HG03378 (cell line): ENCODE measurements around the gene ADAM22.

ENCODE experiments used
- ATAC-seq: cut with Tn5 transposase; IDR thresholded peaks from one replicate; pipeline ENCODE4 v1.9.1; 2021; ENCODE audit warnings: mild to moderate bottlenecking, moderate library complexity; ENCODE audit not compliant: unreplicated experiment

ADAM22 gene

DNA sequence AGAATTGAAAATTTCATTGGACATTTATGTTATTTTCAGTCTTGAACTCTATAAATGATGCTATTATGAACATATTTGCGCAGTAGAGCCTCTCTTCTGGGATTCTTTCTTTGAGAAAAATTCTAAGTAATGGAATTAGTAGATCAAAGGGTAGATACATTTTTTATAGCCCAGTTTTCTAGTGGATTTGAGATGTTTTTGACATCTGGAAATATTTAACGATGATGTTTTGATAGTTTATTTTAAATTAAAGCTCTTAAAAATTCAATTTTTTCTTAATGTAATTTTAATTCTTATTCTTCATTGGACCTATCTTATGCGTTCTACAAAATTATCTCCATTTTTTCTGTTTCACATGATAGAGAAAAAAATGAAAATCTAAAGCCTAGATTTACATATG is 103.0 kb downstream of the ADAM22 start:
- ATAC-seq: no peak

DNA sequence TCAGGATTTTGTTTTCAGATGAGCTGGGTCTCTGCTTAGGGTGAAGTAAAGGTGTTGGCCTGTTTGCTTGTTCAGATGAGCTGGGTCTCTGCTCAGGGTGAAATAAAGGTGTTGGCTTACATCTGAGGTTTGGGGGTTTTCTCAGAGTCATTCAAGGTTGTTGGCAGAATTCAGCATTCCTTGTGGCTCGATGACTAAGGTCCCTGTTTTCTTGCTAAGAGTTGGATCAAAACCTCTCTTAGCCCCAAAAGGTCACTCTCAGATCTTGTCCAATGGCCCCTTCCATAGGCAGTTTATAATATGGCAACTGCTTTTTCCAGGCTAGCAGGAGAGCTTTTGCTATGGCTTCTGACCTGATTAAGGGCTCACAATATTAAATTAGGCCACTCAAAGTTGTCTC is 106.6 kb downstream of the ADAM22 start:
- ATAC-seq: no peak

GRCh38 chr7:88041583-88041982 is 107.5 kb downstream of the ADAM22 start:
- no peak for ATAC-seq

GRCh38 chr7:88042157-88042556 is 108.1 kb downstream of the ADAM22 start:
- peak; percentile 61 for ATAC-seq

GRCh38 chr7:88042803-88043202 is 108.8 kb downstream of the ADAM22 start:
- ATAC-seq: no peak

DNA sequence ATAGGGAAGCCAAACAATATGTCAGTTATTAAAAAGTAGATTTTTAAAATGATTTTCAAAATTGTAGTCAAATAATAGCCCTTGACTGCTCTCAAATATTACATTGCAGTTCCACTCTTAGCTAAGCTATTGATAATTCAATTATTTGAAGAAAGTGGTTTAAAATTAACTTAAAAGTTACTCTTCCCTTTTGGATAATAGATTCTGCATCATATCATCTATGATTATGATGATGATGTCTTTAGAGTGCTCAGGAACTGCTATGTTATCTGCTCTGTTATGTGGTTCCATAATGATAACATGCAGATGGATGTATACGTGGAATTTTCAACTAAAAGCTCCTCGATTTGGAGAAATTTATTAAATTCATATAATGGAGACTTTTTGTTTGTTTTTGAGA is 110.0 kb downstream of the ADAM22 start:
- no peak for ATAC-seq

GRCh38 chr7:88046839-88047573 is 113.0 kb downstream of the ADAM22 start:
- ATAC-seq: no peak

DNA sequence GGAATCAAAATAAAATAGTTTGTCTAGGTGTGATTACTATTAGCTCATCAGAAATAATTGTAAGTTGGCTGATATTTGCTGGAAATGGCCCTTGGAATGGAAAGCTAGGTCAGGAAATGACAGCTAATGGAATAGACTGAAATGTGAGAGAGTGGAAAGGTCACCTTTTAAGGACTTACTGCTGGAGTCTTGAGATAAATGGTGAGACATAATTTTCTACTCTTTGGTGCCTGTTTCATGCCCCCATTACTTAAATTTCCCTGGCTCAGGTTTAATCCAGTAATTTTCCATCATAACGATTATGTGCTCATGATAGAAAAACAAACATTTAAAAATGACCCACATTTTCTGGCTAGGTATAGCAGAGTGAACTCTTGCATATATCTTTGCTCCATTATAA is 123.6 kb downstream of the ADAM22 start:
- ATAC-seq: no peak

- no peak for ATAC-seq
These were observed 128.2 kb downstream of the ADAM22 start for GRCh38 chr7:88062238-88062637.

- ATAC-seq: no peak
These were observed 135.0 kb downstream of the ADAM22 start for GRCh38 chr7:88069093-88069492.

DNA sequence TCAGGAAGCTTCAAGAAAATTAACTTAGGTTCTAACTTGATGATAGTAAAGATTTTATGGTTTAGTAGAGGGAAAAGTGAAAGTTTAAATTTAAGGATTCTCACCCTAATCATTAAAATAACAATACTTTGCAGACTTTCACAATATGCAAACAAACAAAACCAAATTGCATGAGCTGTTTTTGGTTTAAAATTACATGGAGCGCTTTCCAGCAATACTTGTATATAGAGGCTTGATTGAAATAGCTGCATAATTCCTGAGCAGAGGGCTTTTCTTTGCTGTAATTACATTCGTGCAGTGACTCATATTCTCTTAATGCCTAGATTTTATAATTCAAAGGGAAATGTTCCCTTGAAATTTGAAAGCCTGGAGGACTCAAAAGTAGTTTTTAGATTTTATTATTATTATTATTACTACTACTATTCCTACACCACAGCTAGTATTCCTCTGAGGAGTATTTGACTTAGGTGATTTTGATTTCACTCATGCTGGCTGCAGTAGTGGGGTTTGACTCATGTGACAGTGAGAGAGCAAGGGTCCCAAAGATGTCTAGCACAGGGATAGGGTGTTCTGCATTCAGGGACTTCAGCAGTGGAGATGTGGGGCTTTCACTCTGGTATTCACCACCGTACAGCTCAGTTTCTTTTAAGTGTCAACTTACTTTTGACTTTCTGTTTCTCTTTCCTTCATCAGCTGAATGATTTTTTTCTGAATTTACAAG is 138.1 kb downstream of the ADAM22 start:
- ATAC-seq: peak; percentile 88

- no peak for ATAC-seq
These were observed 138.6 kb downstream of the ADAM22 start for GRCh38 chr7:88072715-88073055.

GRCh38 chr7:88073626-88074025 is 139.6 kb downstream of the ADAM22 start:
- no peak for ATAC-seq

DNA sequence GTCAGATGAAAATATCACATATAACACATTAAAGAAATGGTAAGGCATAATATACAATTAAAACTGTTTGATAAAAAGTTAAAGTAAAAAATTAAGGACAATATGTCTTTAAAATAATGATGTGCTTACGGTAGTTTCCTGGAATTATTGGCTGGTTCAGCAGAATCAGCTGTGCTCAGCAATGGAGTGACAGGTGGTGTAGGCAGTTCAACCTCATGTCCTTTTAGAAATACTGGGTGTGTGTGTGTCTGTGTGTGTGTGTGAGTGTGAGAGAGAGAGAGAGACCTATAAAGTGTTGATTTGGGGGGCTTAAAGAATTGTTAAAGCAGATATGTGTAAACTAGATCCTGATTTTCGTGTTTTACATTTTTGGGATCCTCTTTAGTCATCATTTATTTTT is 141.2 kb downstream of the ADAM22 start:
- no peak for ATAC-seq

DNA sequence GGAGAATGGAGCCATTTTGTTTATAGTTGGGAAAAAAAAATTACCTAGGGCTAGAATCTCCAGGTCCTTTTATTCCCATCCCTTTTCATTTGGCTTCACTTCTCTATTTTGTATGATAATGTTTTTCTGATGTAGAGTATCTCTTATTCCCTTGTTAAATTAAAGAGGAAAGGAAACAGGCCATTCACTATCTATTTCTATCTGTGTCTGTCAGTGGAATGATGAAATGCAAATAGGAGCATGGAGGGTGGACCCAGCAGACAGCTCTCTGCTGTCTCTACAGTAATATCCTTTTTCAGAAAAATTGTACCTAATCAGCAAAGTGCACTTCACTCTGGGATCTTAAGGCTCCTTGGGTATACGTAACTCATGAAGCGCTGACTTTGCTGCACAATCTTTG is 149.8 kb downstream of the ADAM22 start:
- no peak for ATAC-seq

DNA sequence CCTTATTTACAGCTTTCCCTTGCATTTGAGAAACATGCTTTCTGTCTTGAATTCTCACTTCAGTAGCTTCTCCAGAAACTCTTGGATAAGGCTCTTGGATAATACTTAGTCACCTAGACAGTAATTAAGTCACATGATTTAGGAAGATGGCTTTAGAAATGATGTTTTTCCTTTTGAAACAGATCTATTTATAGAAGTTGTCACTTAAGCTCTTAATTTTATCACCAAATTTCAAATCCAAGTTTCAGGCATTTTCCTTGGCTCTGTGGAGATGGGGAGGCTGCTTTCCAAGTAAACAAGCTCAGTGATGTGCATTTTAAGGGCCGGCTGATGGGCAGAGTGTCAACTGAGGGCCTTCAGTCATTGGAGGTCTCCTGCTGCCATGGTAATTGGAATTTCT is 155.5 kb downstream of the ADAM22 start:
- no peak for ATAC-seq

DNA sequence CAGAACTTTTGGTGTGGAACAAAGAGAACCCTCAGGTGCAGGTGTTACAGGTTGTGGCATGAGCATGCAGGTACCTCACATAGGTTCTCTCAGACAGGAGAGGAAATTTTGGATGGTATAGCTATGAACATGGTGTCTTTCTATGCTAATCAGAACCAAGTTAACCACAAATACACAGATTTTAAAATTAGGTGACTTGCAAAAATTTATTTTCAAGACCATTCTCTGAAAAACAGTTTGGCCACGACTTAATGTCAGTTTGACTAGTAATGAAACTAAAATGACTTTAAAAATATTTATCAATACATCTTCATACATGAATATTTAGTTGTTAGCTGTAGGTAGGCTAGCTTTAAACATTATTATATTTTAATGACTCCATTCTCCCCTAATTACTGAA is 156.2 kb downstream of the ADAM22 start:
- ATAC-seq: no peak

- ATAC-seq: peak; percentile 79
These were observed 156.6 kb downstream of the ADAM22 start for GRCh38 chr7:88090671-88091070.

- ATAC-seq: no peak
These were observed 158.1 kb downstream of the ADAM22 start for GRCh38 chr7:88091988-88092675.

DNA sequence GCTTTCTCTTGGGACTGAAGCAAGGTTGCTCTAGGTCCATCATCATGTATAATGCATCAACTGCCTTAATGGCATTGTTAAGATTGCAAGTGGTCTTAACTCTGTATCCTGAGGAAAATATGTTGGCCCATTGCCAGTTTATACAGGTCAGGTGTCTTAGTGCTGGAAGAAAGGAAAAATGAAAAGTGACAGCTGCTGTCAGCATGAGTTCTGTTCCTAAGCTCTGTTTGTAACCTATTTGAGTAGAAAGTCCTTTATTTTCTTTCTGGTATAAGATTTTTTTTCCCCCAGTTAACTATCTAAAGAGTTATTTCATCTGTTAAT is 158.6 kb downstream of the ADAM22 start:
- no peak for ATAC-seq

GRCh38 chr7:88101769-88102168 is 167.7 kb downstream of the ADAM22 start:
- no peak for ATAC-seq

GRCh38 chr7:88102675-88103074 is 168.6 kb downstream of the ADAM22 start:
- no peak for ATAC-seq
